Ectodermal cell (in vitro differentiated cells): ENCODE measurements around the gene AHRR.

Experiments
- H3K27ac ChIP-seq: 2 replicates; pipeline ENCODE4 v1.7.0; 2013; ENCODE audit warnings: mild to moderate bottlenecking, low read depth, low read length; ENCODE audit not compliant: insufficient read depth, poor library complexity, severe bottlenecking
- H3K27me3 ChIP-seq: 2 replicates; pipeline ENCODE4 v1.7.0; 2013; ENCODE audit warnings: mild to moderate bottlenecking, low read length; ENCODE audit not compliant: insufficient read depth, control insufficient read depth, poor library complexity, severe bottlenecking
- H3K36me3 ChIP-seq: one replicate; pipeline ENCODE4 v1.7.0; 2013; ENCODE audit warnings: low read length; ENCODE audit not compliant: control insufficient read depth, insufficient read depth
- H3K4me1 ChIP-seq: one replicate; pipeline ENCODE4 v1.7.0; 2013; ENCODE audit warnings: low read length; ENCODE audit not compliant: control insufficient read depth, insufficient read depth
- H3K4me3 ChIP-seq: 2 replicates; pipeline ENCODE4 v1.7.0; 2013; ENCODE audit warnings: low read depth, low read length, control low read depth; ENCODE audit not compliant: insufficient read depth
- H3K9me3 ChIP-seq: 2 replicates; pipeline ENCODE4 v1.7.0; 2013; ENCODE audit warnings: mild to moderate bottlenecking, low read length, moderate library complexity; ENCODE audit not compliant: control insufficient read depth
- WGBS, 2 experiments: methylation state at CpG; one replicate each; pipeline ENCODE4 v1.1.7; 2013; ENCODE audit warnings: missing lambda C conversion rate in 2 of 2; 5-methylcytosine and 5-hydroxymethylcytosine counted together

AHRR gene

DNA sequence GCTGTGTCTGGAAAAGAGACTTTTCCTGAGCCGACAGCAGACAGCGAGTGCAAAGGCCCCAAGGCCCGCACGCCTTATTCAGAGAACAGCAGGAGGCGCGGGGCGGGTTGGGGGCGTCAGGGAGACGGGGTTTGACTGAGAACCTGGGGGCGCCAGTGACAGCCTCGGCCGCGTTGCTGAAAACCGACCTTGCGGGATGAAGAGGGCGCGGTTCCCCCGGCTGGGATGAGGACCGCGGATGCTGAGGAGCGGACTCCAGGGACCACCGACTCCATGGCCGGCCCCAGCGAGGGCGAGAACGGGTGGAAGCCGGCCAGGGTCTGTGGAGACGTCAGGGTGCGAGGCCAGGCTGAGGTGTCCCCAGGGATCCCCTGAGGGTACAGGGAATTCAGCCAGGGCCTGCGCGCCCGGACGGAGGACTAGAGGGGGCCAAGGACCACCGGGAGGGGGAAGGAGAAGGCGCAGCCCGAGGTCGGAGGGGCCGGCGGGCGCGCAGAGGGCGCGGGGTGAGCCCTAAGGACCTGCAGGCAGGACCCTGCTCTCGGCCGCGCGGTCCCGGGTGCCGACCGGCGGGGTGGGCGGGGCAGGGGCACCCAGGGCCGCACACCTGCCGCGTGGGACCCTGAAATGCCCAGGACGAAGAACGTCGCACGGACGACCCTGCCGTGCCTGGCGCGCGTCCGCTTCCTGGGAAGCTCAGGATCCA lies 837 bp upstream of the AHRR start:
- Histone ChIP-seq H3K27me3 (peaks cover 61% of the 10 kb centered on the region), H3K27ac (no peak overlapping the region), H3K36me3 (no peaks in the 10 kb centered on the region)

DNA sequence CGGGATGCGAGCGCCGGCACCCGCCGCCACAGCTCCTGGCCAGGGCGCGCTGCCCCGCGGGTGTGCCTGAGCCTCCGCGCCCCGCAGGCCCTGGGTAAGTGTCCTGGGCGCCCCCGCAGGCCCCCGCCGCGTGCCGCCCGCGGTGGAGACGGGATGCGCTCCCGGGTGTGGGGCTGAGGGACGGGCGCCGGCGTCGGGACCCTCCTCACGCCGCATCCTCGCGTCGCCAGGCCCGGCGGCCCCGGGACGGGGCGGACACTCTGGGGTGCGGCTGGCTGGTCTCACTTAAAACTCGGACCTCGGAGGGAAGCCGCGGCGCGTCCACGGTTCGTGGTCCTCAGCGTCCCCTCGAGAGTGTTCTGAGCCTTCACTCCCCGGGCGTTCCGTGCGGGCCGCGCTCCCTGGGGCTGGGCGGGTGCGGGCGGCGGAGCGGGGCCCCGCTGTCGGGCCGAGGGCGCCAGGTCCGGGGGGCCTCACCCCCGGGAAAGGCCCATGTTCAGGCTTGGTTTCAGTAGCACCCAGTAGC lies 275 bp downstream of the AHRR start:
- peaks cover 61% of the 10 kb centered on the region for H3K27me3 ChIP-seq
- peak overlapping the region; percentile 54 for H3K4me3 ChIP-seq
- no peaks in the 10 kb centered on the region for H3K9me3 ChIP-seq
- H3K4me1 ChIP-seq, result peaks cover 5% of the 10 kb centered on the region
- no peak overlapping the region for H3K27ac ChIP-seq
- H3K36me3 ChIP-seq, result no peaks in the 10 kb centered on the region
- 9% methylated on average over 67 of the region's 67 CpGs for WGBS, 2 experiments

More for the DNA sequence above, 837 bp upstream of the AHRR start:
- Histone ChIP-seq H3K4me3 (peak overlapping the region; percentile 54), H3K4me1 (peaks cover 6% of the 10 kb centered on the region), H3K9me3 (no peaks in the 10 kb centered on the region)
- WGBS, 2 experiments, result 3% methylated on average over 65 of the region's 65 CpGs

DNA sequence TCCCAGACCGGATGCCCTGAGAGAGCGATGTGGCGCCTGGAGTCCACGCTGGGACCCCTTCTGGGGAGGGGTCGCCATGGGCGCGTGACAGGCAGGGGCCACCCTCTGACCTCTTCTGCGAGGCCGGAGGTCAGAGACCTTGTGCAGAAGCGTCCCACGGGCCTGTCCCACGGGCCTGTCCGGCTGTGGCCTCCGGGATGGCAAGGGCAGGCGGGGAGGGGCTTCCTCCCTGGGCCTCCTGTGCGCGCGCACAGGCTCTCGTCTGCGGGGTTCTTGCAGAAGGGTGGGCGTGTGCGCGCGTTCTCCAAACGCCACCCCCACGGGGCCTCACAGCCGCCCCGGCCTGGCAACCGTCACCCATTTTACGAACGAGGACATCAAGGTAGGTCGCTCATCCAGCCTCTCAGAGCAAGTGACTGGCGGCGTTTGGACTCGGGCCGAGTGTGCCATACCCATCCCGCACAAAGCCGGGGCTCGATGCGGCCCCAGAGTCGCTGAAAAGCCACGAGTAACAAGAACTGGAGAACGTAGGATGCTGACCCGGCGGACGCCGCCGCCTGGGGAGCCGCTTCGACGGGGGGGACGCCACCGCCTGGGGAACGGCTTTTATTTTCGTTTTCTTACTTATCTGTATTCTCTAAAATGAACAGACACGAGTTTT lies 897 bp downstream of the AHRR start:
- no peaks in the 10 kb centered on the region for H3K9me3 ChIP-seq
- H3K27me3 ChIP-seq, result peaks cover 61% of the 10 kb centered on the region
- H3K4me3 ChIP-seq, result peak overlapping the region; percentile 54
- H3K36me3 ChIP-seq, result no peaks in the 10 kb centered on the region
- 81 to 83% methylated on average over 56 of the region's 56 CpGs for WGBS, 2 experiments
- no peaks in the 10 kb centered on the region for H3K4me1 ChIP-seq
- no peak overlapping the region for H3K27ac ChIP-seq

DNA sequence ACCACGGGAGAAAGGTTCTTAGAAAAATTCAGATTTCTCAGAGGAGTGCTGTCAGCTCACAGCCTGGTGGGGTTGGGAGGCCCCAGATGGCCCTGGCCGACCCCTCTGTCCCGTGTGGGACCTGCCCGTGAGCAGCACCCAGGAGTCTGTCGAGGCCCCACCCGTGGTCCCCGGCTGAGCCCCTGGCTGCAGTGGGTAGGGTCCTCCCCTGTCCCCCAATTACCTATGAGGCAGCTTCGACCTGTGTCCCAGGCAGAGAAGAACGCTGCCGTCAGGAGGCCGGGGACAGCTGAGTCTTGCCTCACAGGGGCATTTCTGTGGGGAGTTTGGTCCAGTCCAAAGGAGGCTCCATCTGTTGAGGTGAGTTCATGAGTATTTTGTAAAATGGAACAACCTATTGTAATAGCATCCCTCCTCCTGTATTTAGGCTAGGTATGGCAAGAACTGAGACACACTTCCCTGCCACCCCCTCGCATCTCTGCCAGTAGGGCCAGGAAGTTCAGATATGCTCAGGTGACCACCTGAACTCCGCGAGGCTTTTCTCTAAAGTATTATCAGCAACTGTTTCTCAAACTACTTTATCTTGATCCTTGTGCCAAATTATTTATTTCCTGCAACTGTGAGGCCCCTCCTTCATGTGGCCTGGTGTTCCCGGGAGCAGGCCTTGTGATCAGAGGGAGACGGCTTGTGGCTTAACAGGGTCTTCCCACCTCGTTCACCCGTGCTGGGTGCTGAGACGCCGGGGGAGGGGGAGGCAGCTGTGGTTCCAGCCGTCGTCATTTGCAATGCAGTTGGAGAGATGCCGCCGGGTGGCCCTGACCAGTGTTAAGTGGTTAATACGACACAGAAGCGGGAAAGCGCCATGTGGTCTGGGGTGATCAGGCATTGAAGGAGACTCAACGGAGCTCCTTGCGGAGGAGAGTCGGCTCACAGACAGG lies 1.7 kb downstream of the AHRR start:
- H3K4me3 ChIP-seq, result no peak overlapping the region
- no peaks in the 10 kb centered on the region for H3K4me1 ChIP-seq
- no peak overlapping the region for H3K27ac ChIP-seq
- no peaks in the 10 kb centered on the region for H3K9me3 ChIP-seq
- H3K36me3 ChIP-seq, result no peaks in the 10 kb centered on the region
- H3K27me3 ChIP-seq, result peaks cover 60% of the 10 kb centered on the region
- WGBS, 2 experiments, result 76 to 78% methylated on average over 30 of the region's 30 CpGs

DNA sequence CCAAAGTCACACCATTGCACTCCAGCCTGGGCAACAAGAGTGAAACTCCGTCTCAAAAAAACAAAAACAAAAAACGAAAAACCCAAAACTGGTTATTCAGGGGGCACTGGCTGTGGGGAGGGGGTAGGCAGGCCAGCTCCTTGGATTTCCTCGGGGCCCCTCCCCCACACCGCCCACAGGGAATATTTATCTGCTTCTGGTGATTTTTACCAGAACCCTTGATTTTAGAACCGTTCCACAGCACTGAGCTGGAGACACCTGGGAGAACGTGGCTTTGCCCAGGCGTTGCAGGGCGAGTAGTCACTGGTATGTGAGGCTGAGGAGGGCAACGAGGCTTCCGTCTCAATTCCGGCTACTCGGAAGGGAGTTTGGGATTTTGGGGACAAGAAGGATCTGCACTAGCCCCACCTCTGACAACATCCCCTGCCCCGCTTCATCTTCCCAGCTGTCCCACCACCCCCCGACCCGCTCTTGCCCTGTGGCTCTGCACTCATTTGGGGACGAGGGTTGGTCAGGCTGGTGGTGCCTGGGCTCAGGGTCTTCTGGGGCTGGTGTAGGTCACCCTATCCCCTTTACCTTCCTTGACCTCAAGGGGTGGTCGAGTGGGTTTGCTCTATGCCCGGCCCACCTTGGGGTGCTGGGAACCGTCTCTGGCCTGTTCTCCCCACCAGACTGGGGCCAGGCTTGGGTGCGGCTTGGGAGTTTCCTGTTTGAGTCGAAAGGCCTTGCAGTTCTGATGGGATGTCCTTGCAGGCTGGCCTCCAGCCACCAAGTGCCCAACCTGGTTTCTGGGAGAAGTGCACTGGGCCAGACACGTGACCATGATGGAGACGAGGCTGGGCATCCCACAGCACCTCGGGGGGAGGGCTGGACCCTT lies 3.5 kb downstream of the AHRR start:
- WGBS, 2 experiments, result 87 to 88% methylated on average over 24 of the region's 24 CpGs
- Histone ChIP-seq H3K27me3 (peaks cover 42% of the 10 kb centered on the region), H3K4me3 (no peak overlapping the region), H3K4me1 (no peaks in the 10 kb centered on the region), H3K9me3 (no peaks in the 10 kb centered on the region), H3K27ac (no peak overlapping the region), H3K36me3 (no peaks in the 10 kb centered on the region)

DNA sequence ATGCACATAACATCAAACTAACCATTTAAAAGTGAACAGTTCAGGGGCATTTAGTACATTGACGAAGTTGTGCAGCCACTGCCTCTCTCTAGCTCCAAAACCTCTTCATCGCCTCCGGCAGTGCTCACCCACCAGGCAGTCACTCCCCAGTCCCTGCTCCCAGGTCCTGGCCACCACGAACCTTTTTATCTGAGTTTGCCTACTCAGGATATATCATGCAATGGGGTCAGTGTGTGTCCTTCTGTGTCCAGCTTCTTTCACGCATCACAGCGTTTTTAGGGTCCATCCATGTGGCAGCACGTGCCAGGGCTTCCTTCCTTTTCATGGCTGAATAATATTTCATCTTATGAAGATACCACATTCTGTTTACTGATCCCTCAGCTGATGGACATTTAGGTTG lies 4.6 kb downstream of the AHRR start:
- Histone ChIP-seq H3K27me3 (peaks cover 31% of the 10 kb centered on the region), H3K36me3 (no peaks in the 10 kb centered on the region), H3K27ac (no peak overlapping the region), H3K4me1 (no peaks in the 10 kb centered on the region), H3K4me3 (no peak overlapping the region), H3K9me3 (no peaks in the 10 kb centered on the region)
- WGBS, 2 experiments, result 94% methylated on average over 7 of the region's 7 CpGs

DNA sequence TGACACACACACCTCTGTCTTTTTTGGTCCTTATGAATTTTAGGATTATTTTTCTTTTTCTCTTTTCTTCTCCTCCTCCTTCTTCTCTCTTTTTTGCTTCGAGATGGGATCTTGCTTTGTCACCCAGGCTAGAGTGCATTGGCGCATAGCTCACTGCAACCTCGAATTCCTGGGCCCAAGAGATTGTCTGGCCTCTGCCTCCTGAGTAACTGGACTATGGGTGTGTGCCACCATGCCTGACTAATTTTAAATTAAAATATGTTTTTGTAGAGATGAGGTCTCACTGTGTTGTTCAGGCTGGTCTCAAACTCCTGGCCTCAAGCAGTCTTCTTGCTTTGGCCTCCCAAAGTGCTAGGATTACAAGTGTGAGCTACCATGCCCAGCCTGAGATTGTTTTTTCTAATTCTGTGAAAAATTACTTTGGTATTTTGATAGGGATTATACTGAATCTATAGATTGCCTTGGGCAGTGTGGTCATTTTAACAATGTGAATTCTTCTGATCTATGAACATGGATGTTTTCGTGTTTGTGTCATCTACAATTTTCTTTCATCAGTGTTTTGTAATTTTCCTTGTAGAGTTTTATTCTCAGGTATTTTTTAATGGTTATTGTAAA lies 7.7 kb downstream of the AHRR start:
- Histone ChIP-seq H3K27me3 (no peaks in the 10 kb centered on the region), H3K4me1 (no peaks in the 10 kb centered on the region), H3K9me3 (no peaks in the 10 kb centered on the region), H3K36me3 (no peaks in the 10 kb centered on the region), H3K27ac (no peak overlapping the region), H3K4me3 (no peak overlapping the region)
- WGBS, 2 experiments, result 87 to 93% methylated on average over 4 of the region's 4 CpGs

DNA sequence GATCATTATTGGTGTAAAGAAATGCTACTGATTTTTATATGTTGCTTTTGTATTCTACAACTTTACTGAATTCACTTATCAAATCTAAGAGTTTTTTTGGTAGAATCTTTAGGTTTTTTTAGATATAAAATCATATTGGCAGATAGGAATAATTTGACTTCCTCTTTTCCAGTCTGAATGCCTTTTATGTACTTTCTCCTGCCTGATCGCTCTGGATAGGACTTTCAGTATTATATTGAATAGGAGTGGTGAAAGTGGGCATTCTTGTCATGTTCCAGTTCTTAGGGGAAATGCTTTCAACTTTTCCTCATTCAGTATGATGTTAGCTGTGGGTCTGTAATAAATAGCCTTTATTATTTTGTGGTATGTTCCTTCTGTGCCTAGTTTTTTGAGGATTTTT lies 8.3 kb downstream of the AHRR start:
- H3K27ac ChIP-seq, result no peak overlapping the region
- no peaks in the 10 kb centered on the region for H3K4me1 ChIP-seq
- 96 to 100% methylated on average over 1 of the region's 1 CpG for WGBS, 2 experiments
- no peaks in the 10 kb centered on the region for H3K27me3 ChIP-seq
- no peaks in the 10 kb centered on the region for H3K36me3 ChIP-seq
- H3K4me3 ChIP-seq, result no peak overlapping the region
- no peaks in the 10 kb centered on the region for H3K9me3 ChIP-seq

DNA sequence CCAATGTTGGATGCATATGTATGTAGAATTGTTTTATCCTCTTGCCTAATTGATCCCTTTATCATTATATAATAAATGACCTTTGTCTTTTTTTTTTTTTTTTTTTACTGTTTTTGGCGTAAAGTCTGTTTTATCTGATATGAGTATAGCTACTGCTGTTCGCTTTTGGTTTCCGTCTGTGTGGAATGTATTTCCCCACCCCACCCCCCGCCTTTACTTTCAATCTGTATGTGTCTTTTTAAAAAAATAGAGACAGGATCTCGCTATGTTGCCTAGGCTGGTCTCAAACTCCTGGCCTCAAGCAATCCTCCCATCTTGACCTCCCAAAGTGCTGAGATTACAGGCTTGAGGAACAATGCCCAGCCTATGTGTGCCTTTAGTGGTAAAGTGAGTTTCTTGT lies 11.3 kb downstream of the AHRR start:
- no peaks in the 10 kb centered on the region for H3K36me3 ChIP-seq
- 92 to 94% methylated on average over 1 to 4 of the region's 5 CpGs for WGBS, 2 experiments
- no peaks in the 10 kb centered on the region for H3K4me1 ChIP-seq
- no peaks in the 10 kb centered on the region for H3K9me3 ChIP-seq
- H3K27me3 ChIP-seq, result no peaks in the 10 kb centered on the region
- no peak overlapping the region for H3K4me3 ChIP-seq
- H3K27ac ChIP-seq, result no peak overlapping the region
